Measurements from ENCODE around the gene SCGN. TPM values are rescaled to one million over a fixed set of nuclear protein-coding genes. Genes with fewer than 3 reads are reported as not detected.

The SCGN gene
- total RNA-seq, 4 donors from 2014 or later: 0.35 to 3.6 (median 1.3) TPM; not detected in 1

DNA sequence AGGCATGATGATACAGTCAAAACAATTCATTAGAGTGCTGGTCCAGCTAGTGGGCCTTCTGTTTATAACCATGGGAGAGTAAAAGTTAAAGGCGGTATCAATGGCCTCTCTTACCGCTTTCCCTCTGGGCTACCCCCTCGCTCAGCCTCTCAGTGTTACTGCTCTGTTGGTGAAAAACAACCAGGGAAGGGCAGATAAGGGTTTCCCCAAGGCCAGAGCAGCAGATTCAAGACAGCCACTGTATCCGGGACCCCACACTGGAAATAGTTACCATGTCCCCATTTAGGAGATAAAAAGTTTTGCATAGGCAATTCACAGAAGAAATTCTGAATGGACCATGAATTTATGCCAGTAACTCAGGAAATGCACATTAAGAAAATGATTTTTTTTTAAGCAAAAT, 13.4 kb downstream of the SCGN start:
- Histone ChIP-seq H3K4me1 (no peaks in the 10 kb centered on the region), H3K4me3 (no peak overlapping the region), H3K27ac (no peak overlapping the region), H3K36me3 (no peaks in the 10 kb centered on the region), H3K9me3 (no peaks in the 10 kb centered on the region), H3K27me3 (peaks cover 13% of the 10 kb centered on the region)
- 73 to 88% methylated on average over 1 to 4 of the region's 4 CpGs for WGBS, 2 donors (ENCODE audit: low coverage in 1 of 2)
- ATAC-seq: no peak
- TF ChIP-seq, protein P1, sequence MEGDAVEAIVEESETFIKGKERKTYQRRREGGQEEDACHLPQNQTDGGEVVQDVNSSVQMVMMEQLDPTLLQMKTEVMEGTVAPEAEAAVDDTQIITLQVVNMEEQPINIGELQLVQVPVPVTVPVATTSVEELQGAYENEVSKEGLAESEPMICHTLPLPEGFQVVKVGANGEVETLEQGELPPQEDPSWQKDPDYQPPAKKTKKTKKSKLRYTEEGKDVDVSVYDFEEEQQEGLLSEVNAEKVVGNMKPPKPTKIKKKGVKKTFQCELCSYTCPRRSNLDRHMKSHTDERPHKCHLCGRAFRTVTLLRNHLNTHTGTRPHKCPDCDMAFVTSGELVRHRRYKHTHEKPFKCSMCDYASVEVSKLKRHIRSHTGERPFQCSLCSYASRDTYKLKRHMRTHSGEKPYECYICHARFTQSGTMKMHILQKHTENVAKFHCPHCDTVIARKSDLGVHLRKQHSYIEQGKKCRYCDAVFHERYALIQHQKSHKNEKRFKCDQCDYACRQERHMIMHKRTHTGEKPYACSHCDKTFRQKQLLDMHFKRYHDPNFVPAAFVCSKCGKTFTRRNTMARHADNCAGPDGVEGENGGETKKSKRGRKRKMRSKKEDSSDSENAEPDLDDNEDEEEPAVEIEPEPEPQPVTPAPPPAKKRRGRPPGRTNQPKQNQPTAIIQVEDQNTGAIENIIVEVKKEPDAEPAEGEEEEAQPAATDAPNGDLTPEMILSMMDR (IDR thresholded peaks at IDR 0.05): no peak
- TF ChIP-seq EP300 (IDR thresholded peaks at IDR 0.05) (no peak), POLR2AphosphoS5 (IDR thresholded peaks at IDR 0.05) (no peak), POLR2A (IDR thresholded peaks at IDR 0.05) (no peak)

DNA sequence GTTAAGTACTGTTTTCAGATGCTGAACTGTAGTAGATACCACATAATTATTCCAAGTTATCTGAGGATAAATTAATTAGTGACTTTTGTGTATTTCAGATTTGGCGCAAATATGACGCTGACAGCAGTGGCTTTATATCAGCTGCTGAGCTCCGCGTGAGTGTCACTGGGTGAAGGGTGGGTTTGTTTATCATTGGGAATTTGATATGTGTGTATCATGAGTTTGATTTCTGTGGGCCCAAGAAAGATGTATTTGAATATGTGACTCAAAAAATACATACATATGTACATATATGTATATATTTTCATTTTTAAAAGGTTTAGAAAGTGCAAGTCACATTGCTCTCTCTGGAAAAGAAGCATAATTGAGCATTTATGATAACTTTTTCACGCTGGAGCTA, 17.4 kb downstream of the SCGN start:
- Histone ChIP-seq H3K27ac (no peak overlapping the region), H3K9me3 (no peaks in the 10 kb centered on the region), H3K4me1 (no peaks in the 10 kb centered on the region), H3K4me3 (no peak overlapping the region), H3K36me3 (no peaks in the 10 kb centered on the region), H3K27me3 (peaks cover 20% of the 10 kb centered on the region)
- WGBS, 2 donors (ENCODE audit: low coverage in 1 of 2): 84 to 96% methylated on average over 5 of the region's 5 CpGs
- ATAC-seq: no peak
- TF ChIP-seq, protein P1 (IDR thresholded peaks at IDR 0.05): no peak
- no peak for TF ChIP-seq EP300 (IDR thresholded peaks at IDR 0.05)
- no peak for TF ChIP-seq POLR2AphosphoS5 (IDR thresholded peaks at IDR 0.05)
- no peak for TF ChIP-seq POLR2A (IDR thresholded peaks at IDR 0.05)

DNA sequence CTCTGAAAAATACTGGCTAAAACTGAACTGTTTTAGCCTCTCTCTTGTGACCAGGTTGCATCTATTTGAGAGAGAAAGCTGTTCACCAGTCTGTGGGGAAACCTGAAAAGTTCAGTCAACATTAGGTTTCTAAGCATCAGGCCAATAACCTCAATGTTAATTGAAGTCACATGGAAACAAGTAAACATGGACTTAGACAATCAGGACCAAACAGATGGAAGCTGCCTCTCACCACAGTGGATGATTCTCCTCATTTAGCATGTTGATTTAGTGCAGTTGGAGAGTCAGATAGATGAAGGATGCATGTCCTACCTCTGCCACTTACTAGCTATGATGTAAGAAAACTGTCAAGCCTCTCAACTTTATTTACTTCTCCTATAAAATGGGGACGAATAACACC, 18.2 kb downstream of the SCGN start:
- 40 to 50% methylated on average over 1 of the region's 1 CpG for WGBS, 2 donors (ENCODE audit: low coverage in 1 of 2)
- no peak overlapping the region for H3K27ac ChIP-seq
- H3K4me1 ChIP-seq: no peaks in the 10 kb centered on the region
- TF ChIP-seq POLR2AphosphoS5 (IDR thresholded peaks at IDR 0.05) (no peak), POLR2A (IDR thresholded peaks at IDR 0.05) (no peak), EP300 (IDR thresholded peaks at IDR 0.05) (no peak)
- TF ChIP-seq, protein P1 (IDR thresholded peaks at IDR 0.05): no peak
- no peaks in the 10 kb centered on the region for H3K9me3 ChIP-seq
- no peak for ATAC-seq
- H3K4me3 ChIP-seq: no peak overlapping the region
- H3K36me3 ChIP-seq: no peaks in the 10 kb centered on the region
- H3K27me3 ChIP-seq: peaks cover 12% of the 10 kb centered on the region

DNA sequence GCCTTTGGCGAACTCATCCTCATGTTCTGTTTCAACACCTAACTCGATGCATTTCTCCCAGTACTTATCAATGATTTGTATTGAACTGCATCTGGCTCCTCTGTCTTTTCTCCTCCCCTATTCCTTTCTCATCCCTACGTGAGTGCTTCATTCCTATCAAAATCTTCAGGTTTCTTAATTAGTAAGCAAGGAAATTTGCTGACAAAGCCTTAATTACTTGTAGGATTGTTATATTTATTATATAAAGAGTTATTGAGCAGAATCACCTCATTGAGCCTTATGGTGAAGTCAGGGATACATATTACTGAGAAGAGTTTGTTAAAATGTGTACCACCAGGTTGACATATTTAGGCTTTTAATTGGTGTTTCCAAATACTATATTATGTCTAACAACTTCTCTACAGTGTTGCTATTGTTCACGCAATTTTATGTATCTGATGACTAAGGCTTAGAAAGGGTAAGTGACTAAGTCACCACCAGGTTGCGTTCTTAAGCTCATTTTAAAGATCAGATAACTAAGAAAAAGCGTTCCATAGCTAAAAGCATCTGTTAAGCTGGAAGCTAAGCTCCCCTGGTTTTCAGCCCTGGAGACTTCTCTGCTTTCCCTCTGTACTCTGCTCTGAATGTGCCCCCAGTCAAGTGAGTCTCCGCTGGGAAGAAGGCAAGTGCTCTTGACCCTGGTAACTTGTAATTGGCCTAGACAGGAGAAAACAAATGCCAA, 18.9 kb downstream of the SCGN start:
- Histone ChIP-seq H3K9me3 (no peaks in the 10 kb centered on the region), H3K4me3 (no peak overlapping the region), H3K36me3 (no peaks in the 10 kb centered on the region), H3K4me1 (no peaks in the 10 kb centered on the region), H3K27ac (no peak overlapping the region), H3K27me3 (peaks cover 16% of the 10 kb centered on the region)
- WGBS, 2 donors (ENCODE audit: low coverage in 1 of 2): 83% methylated on average over 6 to 7 of the region's 7 CpGs
- TF ChIP-seq, protein P1 (IDR thresholded peaks at IDR 0.05): no peak
- TF ChIP-seq EP300 (IDR thresholded peaks at IDR 0.05) (no peak), POLR2A (IDR thresholded peaks at IDR 0.05) (no peak), POLR2AphosphoS5 (IDR thresholded peaks at IDR 0.05) (no peak)
- ATAC-seq: no peak

DNA sequence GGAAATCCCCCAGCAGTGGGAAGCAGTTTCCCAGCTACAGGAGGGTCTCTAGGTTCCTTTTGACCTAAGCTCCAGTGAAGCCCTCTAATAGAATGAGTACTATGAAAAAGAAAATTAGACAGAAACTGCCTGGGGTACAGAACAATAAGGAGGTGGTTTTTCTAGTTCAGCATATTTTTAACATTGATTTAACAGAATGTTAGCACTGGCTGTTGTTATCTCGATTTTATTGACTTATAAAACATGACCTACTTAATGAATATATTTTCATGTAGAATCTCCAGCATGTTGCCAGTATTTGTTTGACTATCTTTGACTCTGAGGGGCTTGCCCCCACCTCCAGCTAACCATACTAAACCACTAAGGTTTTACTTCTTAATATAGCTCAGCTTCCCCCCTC, 19.6 kb downstream of the SCGN start:
- H3K9me3 ChIP-seq: no peaks in the 10 kb centered on the region
- TF ChIP-seq, protein P1 (IDR thresholded peaks at IDR 0.05): no peak
- TF ChIP-seq POLR2AphosphoS5 (IDR thresholded peaks at IDR 0.05) (no peak), EP300 (IDR thresholded peaks at IDR 0.05) (no peak)
- H3K4me3 ChIP-seq: no peak overlapping the region
- H3K27me3 ChIP-seq: peaks cover 16% of the 10 kb centered on the region
- no peak overlapping the region for H3K27ac ChIP-seq
- WGBS, 2 donors (ENCODE audit: low coverage in 1 of 2): 71 to 79% methylated on average over 1 of the region's 1 CpG
- H3K4me1 ChIP-seq: no peaks in the 10 kb centered on the region
- ATAC-seq: no peak
- H3K36me3 ChIP-seq: no peaks in the 10 kb centered on the region

All from gastroesophageal sphincter (tissue), 4 donors.